WTC11 (cell line): ENCODE results near the gene RITA1.

Experiments
- AFF4 ChIP-seq: sonication (generic); formaldehyde crosslinking; IDR thresholded peaks from 2 replicates; pipeline ENCODE4 v1.8.1; 2023; ENCODE audit warnings: mild to moderate bottlenecking, missing genetic modification reagents, borderline replicate concordance
- ATF2 ChIP-seq: sonication (generic); formaldehyde crosslinking; IDR thresholded peaks from 2 replicates; pipeline ENCODE4 v1.8.1; 2022; ENCODE audit warnings: low read depth, missing genetic modification reagents, borderline replicate concordance
- ATF3 ChIP-seq: sonication (generic); formaldehyde crosslinking; conservative IDR thresholded peaks from 2 replicates; pipeline ENCODE4 v1.8.1; 2022; ENCODE audit warnings: mild to moderate bottlenecking, missing genetic modification reagents
- CREB1 ChIP-seq: sonication (generic); formaldehyde crosslinking; IDR thresholded peaks from 2 replicates; pipeline ENCODE4 v1.8.0; 2023; ENCODE audit warnings: mild to moderate bottlenecking, missing genetic modification reagents
- CTCF ChIP-seq: fragments of 200-600 bp; IDR thresholded peaks from 2 replicates; pipeline ENCODE4 v1.8.0; 2022; ENCODE audit warnings: antibody characterized with exemption
- MLX ChIP-seq: sonication (generic); formaldehyde crosslinking; IDR thresholded peaks from 2 replicates; pipeline ENCODE4 v1.8.1; 2023; ENCODE audit warnings: mild to moderate bottlenecking, missing genetic modification reagents, moderate library complexity
- OVOL2 ChIP-seq: fragments of 250-450 bp; sonication (Bioruptor Pico); IDR thresholded peaks from 2 replicates; pipeline ENCODE4 v1.9.0; 2021; ENCODE audit warnings: mild to moderate bottlenecking, borderline replicate concordance
- SMAD3 ChIP-seq: sonication (generic); formaldehyde crosslinking; IDR thresholded peaks from 2 replicates; pipeline ENCODE4 v1.8.0; 2022; ENCODE audit warnings: missing genetic modification reagents, mild to moderate bottlenecking, borderline replicate concordance
- SP1 ChIP-seq: sonication (generic); formaldehyde crosslinking; conservative IDR thresholded peaks from 2 replicates; pipeline ENCODE4 v1.8.1; 2022; ENCODE audit warnings: missing genetic modification reagents

GRCh38 chr12:113214895-113215400 is 29.4 kb downstream of the RITA1 start:
- TF ChIP-seq AFF4 (CRISPR knock-in tag) (no peak), CTCF (no peak), OVOL2 (CRISPR knock-in tag) (no peak), SMAD3 (CRISPR knock-in tag) (no peak), CREB1 (CRISPR knock-in tag) (no peak), ATF3 (CRISPR knock-in tag) (no peak), SP1 (CRISPR knock-in tag) (no peak), ATF2 (CRISPR knock-in tag) (no peak), MLX (CRISPR knock-in tag) (no peak)
